HCT116 (cell line): ENCODE results near the gene ITM2C.

Experiments used
- CTCF ChIP-seq, 3 experiments: fragments of 200-600 bp in 1 of 3; sonication (generic) in 1 of 3; IDR thresholded peaks in 2 of 3; conservative IDR thresholded peaks in 1 of 3; 2 replicates each; pipeline ENCODE4 v1.5.1; 2012 to 2017; ENCODE audit warnings: low read depth in 2 of 3, low read length in 2 of 3, antibody characterized with exemption in 1 of 3, borderline replicate concordance in 1 of 3, control low read depth in 1 of 3, mild to moderate bottlenecking in 1 of 3, mixed read lengths in 1 of 3, mixed run types in 1 of 3, moderate library complexity in 1 of 3; ENCODE audit not compliant: insufficient read depth in 1 of 3
- EZH2 ChIP-seq: fragments of 200-600 bp; sonication (generic); IDR thresholded peaks from 2 replicates; pipeline ENCODE4 v1.6.1; 2017; ENCODE audit warnings: antibody characterized with exemption, mixed run types
- EZH2phosphoT487 ChIP-seq: fragments of 200-600 bp; IDR thresholded peaks from 2 replicates; pipeline ENCODE4 v1.6.1; 2018; ENCODE audit warnings: antibody characterized with exemption, borderline replicate concordance
- POLR2A ChIP-seq: IDR thresholded peaks from 2 replicates; pipeline ENCODE4 v1.7.0; 2011; ENCODE audit warnings: borderline replicate concordance; ENCODE audit not compliant: insufficient read depth, insufficient read length; ENCODE audit errors: extremely low read depth
- POLR2AphosphoS5 ChIP-seq: IDR thresholded peaks from 2 replicates; pipeline ENCODE4 v1.6.1; 2011; ENCODE audit warnings: mild to moderate bottlenecking, low read depth, low read length, moderate library complexity
- REST ChIP-seq: IDR thresholded peaks from 2 replicates; pipeline ENCODE4 v1.6.1; 2012; ENCODE audit warnings: low read depth
- SIN3A ChIP-seq: IDR thresholded peaks from 2 replicates; pipeline ENCODE4 v1.6.1; 2012; ENCODE audit warnings: low read depth
- SP1 ChIP-seq: IDR thresholded peaks from 2 replicates; pipeline ENCODE4 v1.6.1; 2012; ENCODE audit warnings: low read depth
- SRF ChIP-seq: IDR thresholded peaks from 2 replicates; pipeline ENCODE4 v1.6.1; 2012; ENCODE audit warnings: low read depth
- TCF7L2 ChIP-seq: IDR thresholded peaks from 2 replicates; pipeline ENCODE4 v1.7.0; 2011; ENCODE audit warnings: borderline replicate concordance, inconsistent platforms; ENCODE audit not compliant: insufficient read depth, insufficient read length; ENCODE audit errors: extremely low read depth
- ZBTB33 ChIP-seq: IDR thresholded peaks from 2 replicates; pipeline ENCODE4 v1.6.1; 2011; ENCODE audit warnings: mild to moderate bottlenecking, low read length, moderate library complexity; ENCODE audit not compliant: insufficient replicate concordance; ENCODE audit errors: extremely low read depth

- TF ChIP-seq CTCF (IDR thresholded peaks at IDR 0.05 in 2 of 3, conservative IDR thresholded peaks at IDR 0.05 in 1 of 3; ENCODE audit: borderline replicate concordance in 1 of 3, insufficient read depth in 1 of 3, low read depth in 2 of 3, low read length in 2 of 3), result peak; percentile 38 to 61 (median 60); a peak in 5 of 6 replicates
- TF ChIP-seq EZH2phosphoT487, result no peak
- TF ChIP-seq POLR2A, result no peak
- TF ChIP-seq SP1, result no peak
- no peak for TF ChIP-seq ZBTB33
- TF ChIP-seq SRF, result no peak
- TF ChIP-seq POLR2AphosphoS5, result no peak
- no peak for TF ChIP-seq SIN3A
- no peak for TF ChIP-seq REST
- TF ChIP-seq TCF7L2, result no peak
- no peak for TF ChIP-seq EZH2
These were observed 48.8 kb downstream of the ITM2C start for GRCh38 chr2:230913406-230914143.
